ENCODE data around the gene PLPP4.

The PLPP4 gene

DNA sequence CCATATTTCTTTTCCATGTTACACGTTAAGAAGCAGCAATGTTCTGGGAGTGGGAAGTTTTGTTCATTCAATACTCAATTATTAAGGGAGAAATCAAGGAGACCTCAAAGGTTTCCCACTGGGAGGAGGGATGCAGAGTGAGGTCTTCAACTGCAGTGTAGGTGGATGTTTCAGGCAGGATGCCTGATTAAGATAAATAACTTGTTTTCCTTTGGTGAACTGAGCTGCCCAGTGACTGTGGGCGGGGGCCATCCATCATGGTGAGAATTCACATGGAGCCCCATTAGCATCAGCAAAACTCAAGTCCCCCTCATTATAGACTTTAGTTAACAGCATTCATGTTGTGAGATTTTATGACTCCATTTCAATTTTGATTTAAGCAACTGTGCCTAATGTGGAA is 121.1 kb downstream of the PLPP4 start:
- Histone ChIP-seq H3K79me2 (ENCODE audit: insufficient read depth, low read length) (no peaks in the 10 kb centered on the region), H3K4me3 (ENCODE audit: insufficient read depth, low read length, poor library complexity, severe bottlenecking) (no peak overlapping the region), H3K9me2 (replicated peaks; ENCODE audit: insufficient read depth, low read length) (no peaks in the 10 kb centered on the region), H3K27me3 (ENCODE audit: low read length) (no peaks in the 10 kb centered on the region), H3K27ac (ENCODE audit: low read depth, low read length) (no peak overlapping the region), H3K9ac (ENCODE audit: low read length) (no peak overlapping the region), H3K9me3 (ENCODE audit: insufficient read depth, low read length) (no peaks in the 10 kb centered on the region), H2AFZ (ENCODE audit: low read depth, low read length, severe bottlenecking) (no peak overlapping the region), H3K4me2 (ENCODE audit: low read depth, low read length, poor library complexity, severe bottlenecking) (no peak overlapping the region), H3F3A (ENCODE audit: insufficient read depth) (no peaks in the 10 kb centered on the region), H3K36me3 (ENCODE audit: low read length) (no peaks in the 10 kb centered on the region), H4K20me1 (ENCODE audit: low read depth, low read length) (no peaks in the 10 kb centered on the region)
- no peak for TF ChIP-seq EZH2phosphoT487 (conservative IDR thresholded peaks at IDR 0.05; ENCODE audit: low read length)
- TF ChIP-seq, protein P1, sequence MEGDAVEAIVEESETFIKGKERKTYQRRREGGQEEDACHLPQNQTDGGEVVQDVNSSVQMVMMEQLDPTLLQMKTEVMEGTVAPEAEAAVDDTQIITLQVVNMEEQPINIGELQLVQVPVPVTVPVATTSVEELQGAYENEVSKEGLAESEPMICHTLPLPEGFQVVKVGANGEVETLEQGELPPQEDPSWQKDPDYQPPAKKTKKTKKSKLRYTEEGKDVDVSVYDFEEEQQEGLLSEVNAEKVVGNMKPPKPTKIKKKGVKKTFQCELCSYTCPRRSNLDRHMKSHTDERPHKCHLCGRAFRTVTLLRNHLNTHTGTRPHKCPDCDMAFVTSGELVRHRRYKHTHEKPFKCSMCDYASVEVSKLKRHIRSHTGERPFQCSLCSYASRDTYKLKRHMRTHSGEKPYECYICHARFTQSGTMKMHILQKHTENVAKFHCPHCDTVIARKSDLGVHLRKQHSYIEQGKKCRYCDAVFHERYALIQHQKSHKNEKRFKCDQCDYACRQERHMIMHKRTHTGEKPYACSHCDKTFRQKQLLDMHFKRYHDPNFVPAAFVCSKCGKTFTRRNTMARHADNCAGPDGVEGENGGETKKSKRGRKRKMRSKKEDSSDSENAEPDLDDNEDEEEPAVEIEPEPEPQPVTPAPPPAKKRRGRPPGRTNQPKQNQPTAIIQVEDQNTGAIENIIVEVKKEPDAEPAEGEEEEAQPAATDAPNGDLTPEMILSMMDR (IDR thresholded peaks at IDR 0.05; ENCODE audit: insufficient read depth, low read length, poor library complexity, severe bottlenecking) = no peak

DNA sequence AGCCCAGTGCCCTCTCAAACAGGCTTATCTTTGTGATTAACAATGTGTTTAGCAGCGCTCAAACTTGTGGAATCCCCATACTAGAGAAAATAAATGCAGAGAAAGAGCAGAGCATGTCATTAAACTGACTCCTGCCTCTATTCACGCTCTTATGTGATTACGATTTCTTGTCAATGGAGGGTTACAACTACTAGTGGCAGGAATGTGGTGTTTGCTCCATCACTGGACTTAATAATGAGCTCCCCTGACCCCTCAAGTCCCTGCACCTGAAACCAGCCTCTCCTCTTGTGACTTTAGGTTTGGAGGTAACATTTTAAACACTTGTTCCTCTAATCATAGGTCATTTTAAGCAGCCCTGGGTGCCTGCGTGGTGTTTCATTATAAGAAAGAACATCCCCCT is 121.9 kb downstream of the PLPP4 start:
- H3K27me3 ChIP-seq (ENCODE audit: low read length) = no peaks in the 10 kb centered on the region

DNA sequence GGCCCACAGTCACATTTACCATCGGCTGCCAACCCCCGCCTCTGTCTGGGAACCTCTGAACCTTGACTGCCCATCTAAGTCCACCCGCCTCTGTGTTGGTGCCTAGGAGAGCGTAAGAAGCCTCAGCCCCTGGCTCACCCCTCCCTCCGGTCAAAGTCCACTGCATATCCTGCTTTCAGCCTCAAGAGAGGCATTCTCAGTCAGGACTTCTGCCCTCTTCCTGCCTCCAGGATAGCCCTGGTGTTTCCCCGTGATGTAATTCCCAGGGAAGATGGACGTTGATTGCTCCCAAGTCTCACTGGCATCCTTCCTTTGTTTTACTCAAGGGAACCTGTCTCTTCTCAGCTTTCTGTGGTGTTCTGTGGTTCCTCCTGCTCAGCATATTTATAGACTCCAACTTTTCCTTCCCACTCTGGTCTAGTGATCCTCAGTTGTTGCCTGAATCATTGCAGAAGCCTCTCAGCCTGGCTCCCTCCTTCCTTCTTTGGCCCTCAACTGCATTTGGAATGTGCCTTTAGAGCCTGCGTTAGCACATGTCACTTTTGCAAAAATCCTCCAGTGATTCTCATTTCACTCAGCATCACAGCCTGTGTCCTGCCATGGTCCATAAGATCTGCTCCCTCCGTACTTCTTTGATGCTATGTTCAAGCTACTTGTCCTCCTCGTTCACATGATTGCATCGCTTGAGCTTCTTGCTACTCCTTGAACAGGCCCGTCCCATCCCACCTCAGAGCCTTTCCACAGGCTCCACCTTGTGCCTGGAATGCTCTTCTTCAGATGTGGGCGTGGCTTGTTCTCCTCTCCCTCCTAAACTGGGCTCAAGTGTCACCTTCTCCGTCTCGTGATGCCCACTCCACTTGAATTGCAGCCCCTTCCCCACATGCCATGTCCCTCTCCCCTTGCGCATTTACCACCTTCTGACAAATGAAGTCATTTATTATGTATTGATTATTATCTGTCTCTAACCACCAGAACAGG is 124.2 kb downstream of the PLPP4 start:
- Histone ChIP-seq H3K9me3 (ENCODE audit: insufficient read depth, low read length) (no peaks in the 10 kb centered on the region), H3K36me3 (ENCODE audit: low read length) (no peaks in the 10 kb centered on the region), H3K27me3 (ENCODE audit: low read length) (no peaks in the 10 kb centered on the region), H3K9ac (ENCODE audit: low read length) (no peak overlapping the region), H3F3A (ENCODE audit: insufficient read depth) (no peaks in the 10 kb centered on the region), H3K27ac (ENCODE audit: low read depth, low read length) (no peak overlapping the region), H2AFZ (ENCODE audit: low read depth, low read length, severe bottlenecking) (no peak overlapping the region), H3K4me2 (ENCODE audit: low read depth, low read length, poor library complexity, severe bottlenecking) (no peak overlapping the region), H4K20me1 (ENCODE audit: low read depth, low read length) (no peaks in the 10 kb centered on the region), H3K4me3 (ENCODE audit: insufficient read depth, low read length, poor library complexity, severe bottlenecking) (no peak overlapping the region), H3K79me2 (ENCODE audit: insufficient read depth, low read length) (no peaks in the 10 kb centered on the region), H3K9me2 (replicated peaks; ENCODE audit: insufficient read depth, low read length) (no peaks in the 10 kb centered on the region)
- no peak for TF ChIP-seq EZH2phosphoT487 (conservative IDR thresholded peaks at IDR 0.05; ENCODE audit: low read length)
- TF ChIP-seq, protein P1 (IDR thresholded peaks at IDR 0.05; ENCODE audit: insufficient read depth, low read length, poor library complexity, severe bottlenecking) = no peak

More for the DNA sequence above, 121.9 kb downstream of the PLPP4 start:
- H3K9ac ChIP-seq (ENCODE audit: low read length) = no peak overlapping the region
- no peak overlapping the region for H3K27ac ChIP-seq (ENCODE audit: low read depth, low read length)
- H3K9me2 ChIP-seq (replicated peaks; ENCODE audit: insufficient read depth, low read length) = no peaks in the 10 kb centered on the region
- no peaks in the 10 kb centered on the region for H3K36me3 ChIP-seq (ENCODE audit: low read length)
- no peak overlapping the region for H3K4me2 ChIP-seq (ENCODE audit: low read depth, low read length, poor library complexity, severe bottlenecking)
- no peaks in the 10 kb centered on the region for H3F3A ChIP-seq (ENCODE audit: insufficient read depth)
- no peaks in the 10 kb centered on the region for H3K79me2 ChIP-seq (ENCODE audit: insufficient read depth, low read length)
- H4K20me1 ChIP-seq (ENCODE audit: low read depth, low read length) = no peaks in the 10 kb centered on the region
- H3K4me3 ChIP-seq (ENCODE audit: insufficient read depth, low read length, poor library complexity, severe bottlenecking) = no peak overlapping the region
- H2AFZ ChIP-seq (ENCODE audit: low read depth, low read length, severe bottlenecking) = no peak overlapping the region
- no peaks in the 10 kb centered on the region for H3K9me3 ChIP-seq (ENCODE audit: insufficient read depth, low read length)
- TF ChIP-seq, protein P1 (IDR thresholded peaks at IDR 0.05; ENCODE audit: insufficient read depth, low read length, poor library complexity, severe bottlenecking) = no peak
- TF ChIP-seq EZH2phosphoT487 (conservative IDR thresholded peaks at IDR 0.05; ENCODE audit: low read length) = no peak

All from SU-DHL-6 (cell line).